SK-N-SH (cell line): ENCODE results near the gene PDE11A. TPM values are rescaled to one million over a fixed set of nuclear protein-coding genes. Genes with fewer than 3 reads are reported as not detected.

Experiments used
- CTCF ChIA-PET: fragments of 300-600, 350-600 bp; formaldehyde crosslinking; extraction: SDS; loops from one replicate; lab custom pipeline; 2021; lab: Yijun Ruan, JAX
- POLR2A ChIA-PET: fragments of 350-600 bp; sonication (Branson Sonifier 250); formaldehyde crosslinking; extraction: SDS; loops from one replicate; lab custom pipeline; 2020; ENCODE audit warnings: antibody characterized with exemption, inconsistent platforms; lab: Yijun Ruan, JAX
- DNase-seq: peaks from one replicate; pipeline ENCODE4 v3.0.0; 2012
- H2AFZ ChIP-seq: fragments of 200-600 bp; sonication (generic); 2 replicates; pipeline ENCODE4 v1.8.1; 2016; ENCODE audit warnings: antibody characterized with exemption, mild to moderate bottlenecking, low read depth
- H3F3A ChIP-seq: fragments of 200-600 bp; sonication (generic); replicated peaks from 2 replicates; pipeline ENCODE3; 2016; ENCODE audit warnings: antibody characterized with exemption, mild to moderate bottlenecking; ENCODE audit not compliant: insufficient read depth
- H3K27ac ChIP-seq, 2 experiments: fragments of 200-500 bp in 1 of 2; fragments of 200-600 bp in 1 of 2; sonication (Bioruptor generic) in 1 of 2; sonication (generic), shearing (Covaris generic) in 1 of 2; 2 replicates each; pipeline versions ENCODE4 v1.5.1 to v1.6.1; 2014 to 2016; ENCODE audit warnings: low read depth in 2 of 2, inconsistent platforms in 1 of 2, low read length in 1 of 2, mild to moderate bottlenecking in 1 of 2, mixed read lengths in 1 of 2
- H3K27me3 ChIP-seq: fragments of 200-600 bp; sonication (generic), shearing (Covaris generic); 2 replicates; pipeline ENCODE4 v1.6.1; 2016; ENCODE audit warnings: mixed run types; ENCODE audit not compliant: insufficient read depth
- H3K36me3 ChIP-seq, 2 experiments: fragments of 200-500 bp in 1 of 2; fragments of 200-600 bp in 1 of 2; sonication (Bioruptor generic) in 1 of 2; sonication (generic) in 1 of 2; replicated peaks in 1 of 2; 2 replicates each; pipeline versions ENCODE3 to v1.5.1; 2014 to 2016; ENCODE audit warnings: low read length in 1 of 2, mild to moderate bottlenecking in 1 of 2; ENCODE audit not compliant: insufficient read depth in 2 of 2, control insufficient read depth in 1 of 2
- H3K4me1 ChIP-seq, 2 experiments: fragments of 200-500 bp in 1 of 2; fragments of 200-600 bp in 1 of 2; sonication (Bioruptor generic) in 1 of 2; sonication (generic), shearing (Covaris generic) in 1 of 2; 2 replicates each; pipeline versions ENCODE4 v1.5.1 to v1.6.1; 2014 to 2016; ENCODE audit warnings: low read depth in 1 of 2, low read length in 1 of 2, mixed run types in 1 of 2; ENCODE audit not compliant: insufficient read depth in 2 of 2, control insufficient read depth in 1 of 2
- H3K4me2 ChIP-seq: fragments of 200-600 bp; sonication (generic), shearing (Covaris generic); 2 replicates; pipeline ENCODE4 v1.6.1; 2017; ENCODE audit warnings: mixed run types
- H3K4me3 ChIP-seq, 2 experiments: fragments of 200-500 bp in 1 of 2; fragments of 200-600 bp in 1 of 2; sonication (Bioruptor generic) in 1 of 2; sonication (generic), shearing (Covaris generic) in 1 of 2; 2 replicates each; pipeline versions ENCODE4 v1.5.1 to v1.8.1; 2014 to 2016; ENCODE audit warnings: low read depth in 2 of 2, inconsistent platforms in 1 of 2, low read length in 1 of 2, mild to moderate bottlenecking in 1 of 2, mixed read lengths in 1 of 2, moderate library complexity in 1 of 2
- H3K79me2 ChIP-seq: fragments of 200-600 bp; sonication (generic); 2 replicates; pipeline ENCODE4 v1.8.1; 2017; ENCODE audit warnings: mild to moderate bottlenecking; ENCODE audit not compliant: insufficient read depth
- H3K9ac ChIP-seq: fragments of 200-600 bp; sonication (generic); 2 replicates; pipeline ENCODE4 v1.6.1; 2017; ENCODE audit warnings: mixed run types
- H3K9me2 ChIP-seq: fragments of 200-600 bp; sonication (generic); 2 replicates; pipeline ENCODE4 v1.6.1; 2017; ENCODE audit warnings: mixed run types
- H3K9me3 ChIP-seq: fragments of 200-600 bp; sonication (generic); 2 replicates; pipeline ENCODE4 v1.6.1; 2017; ENCODE audit warnings: mixed run types, mild to moderate bottlenecking, moderate library complexity
- H4K20me1 ChIP-seq: fragments of 200-600 bp; sonication (generic); 2 replicates; pipeline ENCODE4 v1.6.1; 2017; ENCODE audit warnings: mild to moderate bottlenecking, mixed run types; ENCODE audit not compliant: insufficient read depth
- EZH2phosphoT487 ChIP-seq: fragments of 200-600 bp; sonication (generic); IDR thresholded peaks from 2 replicates; pipeline ENCODE4 v1.6.1; 2017; ENCODE audit warnings: low read depth, mixed run types, mild to moderate bottlenecking, antibody characterized with exemption, moderate library complexity, borderline replicate concordance
- FOXM1 ChIP-seq: IDR thresholded peaks from 2 replicates; pipeline ENCODE4 v1.4.0; 2012; ENCODE audit warnings: low read depth, mild to moderate bottlenecking
- GABPA ChIP-seq: IDR thresholded peaks from 2 replicates; pipeline ENCODE4 v1.4.0; 2012; ENCODE audit warnings: low read depth, mild to moderate bottlenecking
- GATA2 ChIP-seq: sonication (generic); formaldehyde crosslinking; IDR thresholded peaks from 2 replicates; pipeline ENCODE4 v1.5.0; 2020; ENCODE audit warnings: mild to moderate bottlenecking, missing genetic modification reagents
- JUND ChIP-seq: IDR thresholded peaks from 2 replicates; pipeline ENCODE4 v1.4.0; 2012
- MEF2A ChIP-seq: IDR thresholded peaks from 2 replicates; pipeline ENCODE4 v1.4.0; 2012; ENCODE audit warnings: low read depth, borderline replicate concordance
- MXI1 ChIP-seq: IDR thresholded peaks from 2 replicates; pipeline ENCODE4 v1.6.1; 2012; ENCODE audit warnings: mild to moderate bottlenecking, low read depth, low read length, improper control_type of control experiment
- RCOR1 ChIP-seq: fragments of 150-350 bp; IDR thresholded peaks from 2 replicates; pipeline ENCODE4 v1.6.1; 2017; ENCODE audit warnings: antibody characterized with exemption, low read length
- REST ChIP-seq: IDR thresholded peaks from 2 replicates; pipeline ENCODE4 v1.6.1; 2012; ENCODE audit warnings: mild to moderate bottlenecking, low read depth, low read length, moderate library complexity
- RFX5 ChIP-seq: IDR thresholded peaks from 2 replicates; pipeline ENCODE4 v1.6.1; 2012; ENCODE audit warnings: mild to moderate bottlenecking, improper control_type of control experiment, low read length
- SIN3A ChIP-seq: IDR thresholded peaks from 2 replicates; pipeline ENCODE4 v1.6.1; 2012; ENCODE audit warnings: low read depth, mild to moderate bottlenecking, low read length, moderate library complexity, borderline replicate concordance
- SMC3 ChIP-seq: IDR thresholded peaks from 2 replicates; pipeline ENCODE4 v1.6.1; 2012; ENCODE audit warnings: low read depth, low read length, improper control_type of control experiment
- TCF12 ChIP-seq: IDR thresholded peaks from 2 replicates; pipeline ENCODE4 v1.4.0; 2012
- TEAD4 ChIP-seq: IDR thresholded peaks from 2 replicates; pipeline ENCODE4 v1.4.0; 2012; ENCODE audit warnings: mild to moderate bottlenecking, borderline replicate concordance; ENCODE audit not compliant: insufficient read depth
- ZBTB33 ChIP-seq: IDR thresholded peaks from 2 replicates; pipeline ENCODE4 v1.4.0; 2012; ENCODE audit warnings: low read depth, borderline replicate concordance
- WGBS: methylation state at CpG from one replicate; pipeline ENCODE4 v1.1.6; 2017; ENCODE audit warnings: low lambda C conversion rate; 5-methylcytosine and 5-hydroxymethylcytosine counted together
- polyA plus RNA-seq, 3 experiments: library from polyadenylated mRNA; depleted of rRNA; stranded (reverse); fragments of >200 nt; gene quantifications; 2 replicates each; pipeline ENCODE4 v1.2.3, GENCODE V29; 2012
- TF ChIP-seq, protein P1 (sequence below): fragments of 150-350 bp; IDR thresholded peaks from 2 replicates; pipeline ENCODE4 v1.6.1; 2017; ENCODE audit warnings: antibody characterized with exemption, low read length, low read depth, borderline replicate concordance
- TF ChIP-seq, protein P2 (sequence below): fragments of 200-600 bp; sonication (generic); IDR thresholded peaks from 2 replicates; pipeline ENCODE4 v1.6.1; 2017; ENCODE audit warnings: antibody characterized with exemption, mild to moderate bottlenecking, moderate library complexity
- TF ChIP-seq, protein P3 (sequence below): IDR thresholded peaks from 2 replicates; pipeline ENCODE4 v1.4.0; 2012; ENCODE audit warnings: low read depth, borderline replicate concordance

The PDE11A gene
- polyA plus RNA-seq, 1 of the 3 experiments (the other 2 are of a cell fraction): 0.10 TPM

GRCh38 chr2:177796654-177797415 lies 275.7 kb downstream of the PDE11A start:
- no peak overlapping the region for H3K9ac ChIP-seq
- no peak overlapping the region for H3K4me3 ChIP-seq
- H2AFZ ChIP-seq: no peak overlapping the region
- ChIA-PET POLR2A (no interaction called here), CTCF (interaction anchor here (1.0 kb wide), 1 partner anchor 27 kb away, joined by 3 read pairs; no protein-coding TSS in a partner anchor)
- no peaks in the 10 kb centered on the region for H3K9me3 ChIP-seq
- no peak overlapping the region for H3K4me2 ChIP-seq
- no peaks in the 10 kb centered on the region for H4K20me1 ChIP-seq
- H3K9me2 ChIP-seq: no peaks in the 10 kb centered on the region
- peaks cover 0 to 3% of the 10 kb centered on the region in 2 experiments; a peak in 2 of 4 replicates for H3K4me1 ChIP-seq
- H3K27me3 ChIP-seq: no peaks in the 10 kb centered on the region
- WGBS: 25% methylated on average over 4 of the region's 4 CpGs
- H3K79me2 ChIP-seq: no peaks in the 10 kb centered on the region
- peak; percentile 3 for DNase-seq
- no peaks in the 10 kb centered on the region for H3F3A ChIP-seq
- H3K27ac ChIP-seq: no peak overlapping the region
- no peaks in the 10 kb centered on the region for H3K36me3 ChIP-seq
- no peak for TF ChIP-seq ZBTB33
- TF ChIP-seq GATA2: no peak
- TF ChIP-seq JUND: no peak
- no peak for TF ChIP-seq GABPA
- TF ChIP-seq SMC3: no peak
- TF ChIP-seq FOXM1: no peak
- no peak for TF ChIP-seq MXI1
- TF ChIP-seq TCF12: no peak
- TF ChIP-seq TEAD4: no peak
- no peak for TF ChIP-seq MEF2A
- no peak for TF ChIP-seq REST
- TF ChIP-seq, protein P1, sequence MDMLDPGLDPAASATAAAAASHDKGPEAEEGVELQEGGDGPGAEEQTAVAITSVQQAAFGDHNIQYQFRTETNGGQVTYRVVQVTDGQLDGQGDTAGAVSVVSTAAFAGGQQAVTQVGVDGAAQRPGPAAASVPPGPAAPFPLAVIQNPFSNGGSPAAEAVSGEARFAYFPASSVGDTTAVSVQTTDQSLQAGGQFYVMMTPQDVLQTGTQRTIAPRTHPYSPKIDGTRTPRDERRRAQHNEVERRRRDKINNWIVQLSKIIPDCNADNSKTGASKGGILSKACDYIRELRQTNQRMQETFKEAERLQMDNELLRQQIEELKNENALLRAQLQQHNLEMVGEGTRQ: no peak
- TF ChIP-seq RFX5: no peak
- TF ChIP-seq, protein P2, sequence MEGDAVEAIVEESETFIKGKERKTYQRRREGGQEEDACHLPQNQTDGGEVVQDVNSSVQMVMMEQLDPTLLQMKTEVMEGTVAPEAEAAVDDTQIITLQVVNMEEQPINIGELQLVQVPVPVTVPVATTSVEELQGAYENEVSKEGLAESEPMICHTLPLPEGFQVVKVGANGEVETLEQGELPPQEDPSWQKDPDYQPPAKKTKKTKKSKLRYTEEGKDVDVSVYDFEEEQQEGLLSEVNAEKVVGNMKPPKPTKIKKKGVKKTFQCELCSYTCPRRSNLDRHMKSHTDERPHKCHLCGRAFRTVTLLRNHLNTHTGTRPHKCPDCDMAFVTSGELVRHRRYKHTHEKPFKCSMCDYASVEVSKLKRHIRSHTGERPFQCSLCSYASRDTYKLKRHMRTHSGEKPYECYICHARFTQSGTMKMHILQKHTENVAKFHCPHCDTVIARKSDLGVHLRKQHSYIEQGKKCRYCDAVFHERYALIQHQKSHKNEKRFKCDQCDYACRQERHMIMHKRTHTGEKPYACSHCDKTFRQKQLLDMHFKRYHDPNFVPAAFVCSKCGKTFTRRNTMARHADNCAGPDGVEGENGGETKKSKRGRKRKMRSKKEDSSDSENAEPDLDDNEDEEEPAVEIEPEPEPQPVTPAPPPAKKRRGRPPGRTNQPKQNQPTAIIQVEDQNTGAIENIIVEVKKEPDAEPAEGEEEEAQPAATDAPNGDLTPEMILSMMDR: no peak
- no peak for TF ChIP-seq RCOR1
- no peak for TF ChIP-seq SIN3A
- TF ChIP-seq, protein P3, sequence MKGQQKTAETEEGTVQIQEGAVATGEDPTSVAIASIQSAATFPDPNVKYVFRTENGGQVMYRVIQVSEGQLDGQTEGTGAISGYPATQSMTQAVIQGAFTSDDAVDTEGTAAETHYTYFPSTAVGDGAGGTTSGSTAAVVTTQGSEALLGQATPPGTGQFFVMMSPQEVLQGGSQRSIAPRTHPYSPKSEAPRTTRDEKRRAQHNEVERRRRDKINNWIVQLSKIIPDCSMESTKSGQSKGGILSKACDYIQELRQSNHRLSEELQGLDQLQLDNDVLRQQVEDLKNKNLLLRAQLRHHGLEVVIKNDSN: no peak
- no peak for TF ChIP-seq EZH2phosphoT487
